ENCODE results near the gene NADK2.

DNA sequence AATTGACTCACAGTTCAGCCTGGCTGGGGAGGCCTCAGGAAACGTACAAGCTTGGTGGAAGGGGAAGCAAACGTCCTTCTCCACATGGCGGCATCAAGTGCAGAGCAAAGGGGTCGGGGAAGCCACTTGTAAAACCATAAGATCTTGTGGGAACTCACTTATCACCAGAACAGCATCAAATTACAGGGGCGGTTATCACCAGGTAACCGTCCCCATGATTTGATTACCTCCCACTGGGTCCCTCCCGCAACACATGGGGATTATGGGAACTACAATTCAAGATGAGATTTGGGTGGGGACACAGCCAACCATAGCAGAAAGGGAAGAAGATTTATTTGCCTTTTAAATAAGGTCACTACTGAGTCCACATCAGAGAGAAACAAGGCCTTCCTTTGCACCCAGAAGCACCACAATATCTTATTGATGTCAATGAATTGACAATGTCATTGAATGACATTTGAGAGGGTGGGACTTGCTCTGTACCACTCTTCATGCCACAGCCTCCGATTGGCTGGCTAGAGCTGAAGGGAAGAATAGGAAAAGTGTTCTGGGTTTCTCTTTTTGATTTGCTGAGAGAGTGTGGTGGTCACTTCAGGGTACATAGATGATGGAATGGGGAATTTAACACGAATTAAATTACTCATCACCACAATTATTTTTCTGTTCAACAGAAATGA is 78.8 kb downstream of the NADK2 start:
- TF ChIP-seq, protein P1, sequence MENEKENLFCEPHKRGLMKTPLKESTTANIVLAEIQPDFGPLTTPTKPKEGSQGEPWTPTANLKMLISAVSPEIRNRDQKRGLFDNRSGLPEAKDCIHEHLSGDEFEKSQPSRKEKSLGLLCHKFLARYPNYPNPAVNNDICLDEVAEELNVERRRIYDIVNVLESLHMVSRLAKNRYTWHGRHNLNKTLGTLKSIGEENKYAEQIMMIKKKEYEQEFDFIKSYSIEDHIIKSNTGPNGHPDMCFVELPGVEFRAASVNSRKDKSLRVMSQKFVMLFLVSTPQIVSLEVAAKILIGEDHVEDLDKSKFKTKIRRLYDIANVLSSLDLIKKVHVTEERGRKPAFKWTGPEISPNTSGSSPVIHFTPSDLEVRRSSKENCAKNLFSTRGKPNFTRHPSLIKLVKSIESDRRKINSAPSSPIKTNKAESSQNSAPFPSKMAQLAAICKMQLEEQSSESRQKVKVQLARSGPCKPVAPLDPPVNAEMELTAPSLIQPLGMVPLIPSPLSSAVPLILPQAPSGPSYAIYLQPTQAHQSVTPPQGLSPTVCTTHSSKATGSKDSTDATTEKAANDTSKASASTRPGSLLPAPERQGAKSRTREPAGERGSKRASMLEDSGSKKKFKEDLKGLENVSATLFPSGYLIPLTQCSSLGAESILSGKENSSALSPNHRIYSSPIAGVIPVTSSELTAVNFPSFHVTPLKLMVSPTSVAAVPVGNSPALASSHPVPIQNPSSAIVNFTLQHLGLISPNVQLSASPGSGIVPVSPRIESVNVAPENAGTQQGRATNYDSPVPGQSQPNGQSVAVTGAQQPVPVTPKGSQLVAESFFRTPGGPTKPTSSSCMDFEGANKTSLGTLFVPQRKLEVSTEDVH (IDR thresholded peaks at IDR 0.05; ENCODE audit: low read depth, partially characterized antibody) = no peak
- no peak for TF ChIP-seq POLR2AphosphoS5 (IDR thresholded peaks at IDR 0.05; ENCODE audit: low read length)
- TF ChIP-seq GABPA (IDR thresholded peaks at IDR 0.05; ENCODE audit: low read depth) = no peak
- TF ChIP-seq EZH2 (IDR thresholded peaks at IDR 0.05; ENCODE audit: borderline replicate concordance, control insufficient read depth, low read depth, low read length) = no peak
